Activated T-helper 9 cell treated with anti-CD3 and anti-CD28 coated beads, Interleukin-2, amount 50 U/mL, for 16 hours (primary cell): Measurements from ENCODE around the gene HECA.
"Not testable (repeated sequence)": the region's sequence is repeated elsewhere in the genome, so short reads cannot be mapped to it uniquely, and the experiment has no call there.

Experiments used
- DNase-seq: peaks from one replicate; pipeline ENCODE4 v3.0.0-alpha.2; 2020; ENCODE audit warnings: low read depth

HECA gene

GRCh38 chr6:139205843-139206242, 71.0 kb downstream of the HECA start:
- no peak for DNase-seq

DNA sequence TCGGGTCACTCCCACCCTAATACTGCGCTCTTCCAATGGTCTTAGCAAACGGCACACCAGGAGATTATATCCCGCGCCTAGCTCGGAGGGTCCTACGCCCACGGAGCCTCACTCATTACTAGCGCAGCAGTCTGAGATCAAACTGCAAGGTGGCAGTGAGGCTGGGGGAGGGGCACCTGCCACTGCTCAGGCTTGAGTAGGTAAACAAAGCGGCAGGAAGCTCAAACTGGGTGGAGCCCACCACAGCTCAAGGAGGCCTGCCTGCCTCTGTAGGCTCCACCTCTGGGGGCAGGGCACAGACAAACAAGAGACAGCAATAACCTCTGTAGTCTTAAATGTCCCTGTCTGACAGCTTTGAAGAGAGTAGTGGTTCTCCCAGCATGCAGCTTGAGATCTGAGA, 75.9 kb downstream of the HECA start:
- DNase-seq, result not testable (repeated sequence)

GRCh38 chr6:139212460-139212859, 77.6 kb downstream of the HECA start:
- DNase-seq, result not testable (repeated sequence)

DNA sequence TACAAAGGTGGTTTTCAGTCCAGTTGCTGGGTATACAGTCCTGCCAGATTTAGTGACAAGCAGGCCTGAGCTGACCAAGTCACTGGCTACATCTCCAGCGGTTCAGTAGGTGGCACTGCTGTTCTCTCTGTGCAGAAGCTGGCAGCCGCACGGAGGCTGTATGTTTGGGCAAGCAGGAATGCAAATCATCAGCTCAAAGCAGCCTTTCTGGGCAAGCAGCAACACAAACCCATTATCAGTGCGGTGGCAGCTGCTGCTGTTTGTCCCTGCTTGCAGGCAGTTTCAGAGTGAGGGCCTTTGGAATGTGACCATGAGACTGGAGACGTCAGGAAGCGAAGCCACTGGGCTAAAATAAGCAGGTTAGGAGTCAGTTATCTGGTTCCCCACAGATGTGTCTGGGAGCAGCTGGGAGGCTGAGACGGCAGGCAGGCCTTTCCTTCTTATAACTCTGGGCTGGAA, 84.4 kb downstream of the HECA start:
- peak; percentile 53 for DNase-seq

GRCh38 chr6:139219746-139220145, 84.9 kb downstream of the HECA start:
- DNase-seq, result no peak

GRCh38 chr6:139228387-139228786, 93.5 kb downstream of the HECA start:
- not testable (repeated sequence) for DNase-seq
